HEK293T (cell line): ENCODE results near the gene ELOB.

Source experiments
- BHLHE40 ChIP-seq: fragments of 450-650 bp; IDR thresholded peaks from 2 replicates; pipeline ENCODE4 v1.6.1; 2016; ENCODE audit warnings: mild to moderate bottlenecking, moderate library complexity, borderline replicate concordance
- CTBP1 ChIP-seq: fragments of 450-650 bp; IDR thresholded peaks from 2 replicates; pipeline ENCODE4 v1.6.1; 2016; ENCODE audit warnings: borderline replicate concordance
- ELF4 ChIP-seq: fragments of 450-650 bp; IDR thresholded peaks from 2 replicates; pipeline ENCODE4 v1.6.1; 2017; ENCODE audit warnings: antibody characterized with exemption
- FOXK2 ChIP-seq: fragments of 450-650 bp; IDR thresholded peaks from 2 replicates; pipeline ENCODE4 v1.6.1; 2016; ENCODE audit warnings: mild to moderate bottlenecking
- FOXM1 ChIP-seq: fragments of 450-650 bp; IDR thresholded peaks from 2 replicates; pipeline ENCODE4 v1.6.1; 2017; ENCODE audit warnings: mild to moderate bottlenecking, borderline replicate concordance
- HDGF ChIP-seq: fragments of 450-650 bp; IDR thresholded peaks from 2 replicates; pipeline ENCODE4 v1.6.1; 2017; ENCODE audit warnings: antibody characterized with exemption, borderline replicate concordance
- L3MBTL2 ChIP-seq: fragments of 450-650 bp; conservative IDR thresholded peaks from 2 replicates; pipeline ENCODE4 v1.6.1; 2016; ENCODE audit warnings: mild to moderate bottlenecking
- LEF1 ChIP-seq: fragments of 450-650 bp; IDR thresholded peaks from 2 replicates; pipeline ENCODE4 v1.6.1; 2017; ENCODE audit warnings: mild to moderate bottlenecking, borderline replicate concordance
- SP1 ChIP-seq: fragments of 450-650 bp; IDR thresholded peaks from 2 replicates; pipeline ENCODE4 v1.6.1; 2017
- SUZ12 ChIP-seq: fragments of 450-650 bp; IDR thresholded peaks from 2 replicates; pipeline ENCODE4 v1.6.1; 2016; ENCODE audit warnings: mild to moderate bottlenecking
- TARDBP ChIP-seq: fragments of 450-650 bp; IDR thresholded peaks from 2 replicates; pipeline ENCODE4 v1.6.1; 2016
- ZNF384 ChIP-seq: fragments of 450-650 bp; IDR thresholded peaks from 2 replicates; pipeline ENCODE4 v1.6.1; 2016

DNA sequence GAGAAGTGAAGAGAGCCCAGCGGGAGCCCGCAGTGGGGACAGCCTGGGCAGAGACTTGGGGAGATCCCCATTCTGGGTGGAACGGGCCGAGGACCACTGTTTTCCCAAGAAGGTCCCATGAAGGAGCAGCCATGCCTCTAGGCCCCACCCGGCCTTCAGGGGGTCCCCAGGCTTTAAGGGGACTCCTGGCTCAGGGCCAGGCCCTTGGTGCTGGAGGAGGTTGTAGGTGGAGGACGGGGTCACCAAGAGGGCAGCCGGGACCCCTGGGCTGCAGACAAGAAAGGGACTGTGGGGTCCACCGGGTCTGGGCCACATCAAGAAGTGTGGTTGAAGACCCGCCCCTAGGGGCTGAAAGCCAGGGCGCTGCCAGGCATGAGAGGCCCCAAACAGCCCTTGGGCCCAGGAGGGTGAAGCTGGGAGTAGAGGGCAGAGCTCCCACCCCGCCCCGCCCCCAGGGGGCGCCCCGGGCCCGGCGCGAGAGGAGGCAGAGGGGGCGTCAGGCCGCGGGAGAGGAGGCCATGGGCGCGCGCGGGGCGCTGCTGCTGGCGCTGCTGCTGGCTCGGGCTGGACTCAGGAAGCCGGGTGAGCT is 39.8 kb upstream of the ELOB start, which contains the start of gene PRSS21:
- no peak for TF ChIP-seq TARDBP
- TF ChIP-seq SUZ12 = no peak
- no peak for TF ChIP-seq SP1
- TF ChIP-seq FOXM1 = no peak
- no peak for TF ChIP-seq BHLHE40
- TF ChIP-seq LEF1 = no peak
- no peak for TF ChIP-seq CTBP1
- no peak for TF ChIP-seq FOXK2
- TF ChIP-seq ZNF384 = no peak
- no peak for TF ChIP-seq HDGF
- TF ChIP-seq ELF4 = no peak
- TF ChIP-seq L3MBTL2 = no peak
